GM21528 (cell line): ENCODE results near the gene DCLK3.
A peak's percentile ranks its signal among the peaks of the same experiment; 100 is the strongest.

Experiments used
- ATAC-seq: cut with Tn5 transposase; IDR thresholded peaks from one replicate; pipeline ENCODE4 v1.9.1; 2021; ENCODE audit warnings: mild to moderate bottlenecking, moderate library complexity; ENCODE audit not compliant: unreplicated experiment, low FRiP score

The DCLK3 gene

DNA sequence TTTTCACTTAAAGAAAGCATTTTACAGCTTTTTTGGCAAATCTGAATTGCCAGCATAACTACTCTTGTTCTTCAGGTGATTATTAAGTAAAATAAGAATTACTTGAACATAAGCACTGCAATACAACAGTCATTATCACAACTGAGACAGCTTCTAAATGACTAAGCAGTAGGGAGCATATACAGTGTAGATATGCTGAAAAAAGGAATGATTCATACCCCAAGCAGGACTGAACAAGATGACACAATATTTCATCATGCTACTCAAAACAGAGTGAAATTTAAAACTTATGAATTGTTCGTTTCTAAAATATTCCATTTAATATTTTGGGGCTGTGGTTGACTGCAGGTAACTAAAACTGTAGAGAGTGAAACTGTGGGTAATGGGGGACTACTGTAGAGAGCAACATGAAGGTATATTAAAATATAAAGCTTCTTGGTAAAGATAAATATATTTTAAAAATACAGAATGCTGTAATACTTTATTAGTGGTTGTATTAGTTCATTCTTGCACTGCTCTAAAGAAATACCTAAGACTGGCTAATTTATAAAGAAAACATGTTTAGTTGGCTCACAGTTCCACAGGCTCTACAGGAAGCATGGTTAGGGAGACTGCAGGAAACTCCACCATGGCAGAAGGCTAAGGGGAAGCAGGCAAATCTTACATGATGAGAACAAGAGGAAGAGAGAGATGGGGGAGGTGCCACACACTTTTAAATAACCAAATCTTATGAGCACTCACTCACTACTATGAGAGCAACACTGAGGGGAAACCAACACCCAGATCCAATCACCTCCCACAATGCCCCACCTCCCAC lies 84.8 kb downstream of the DCLK3 start:
- ATAC-seq, result peak; percentile 53

DNA sequence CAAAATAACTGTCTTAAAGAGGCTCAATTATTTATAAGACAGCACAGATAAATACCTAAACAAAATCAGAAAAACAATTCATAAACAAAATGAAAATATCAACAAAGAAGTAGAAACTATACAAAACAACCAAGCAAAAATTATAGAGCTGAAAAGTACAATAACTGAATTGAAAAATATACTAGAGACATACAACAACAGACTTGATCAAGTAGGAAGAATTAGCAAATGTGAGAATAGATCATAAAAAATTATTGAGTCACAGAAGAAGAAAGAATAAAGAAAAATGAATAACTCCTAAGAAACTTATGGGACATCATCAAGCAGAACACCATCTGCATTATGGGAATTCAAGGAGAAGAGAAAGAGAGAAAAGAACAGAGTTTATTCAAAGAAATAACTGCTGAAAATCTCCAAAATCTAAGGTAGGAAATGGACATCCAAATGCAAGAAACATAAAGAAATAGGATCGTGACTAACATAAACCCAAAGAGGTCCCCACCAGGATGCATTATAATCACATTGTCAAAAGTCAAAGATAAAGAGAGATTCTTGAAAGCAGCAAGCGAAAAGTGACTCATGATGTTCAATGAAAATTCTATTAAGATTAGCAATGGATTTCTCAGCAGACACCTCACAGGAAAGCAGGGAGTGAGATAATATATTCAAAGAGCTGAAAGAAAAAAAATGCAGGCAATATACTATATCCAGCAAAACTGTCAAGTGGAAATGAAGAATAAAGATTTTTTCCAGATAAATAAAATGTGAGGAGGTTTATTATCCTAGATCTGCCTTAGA lies 85.9 kb downstream of the DCLK3 start:
- no peak for ATAC-seq

DNA sequence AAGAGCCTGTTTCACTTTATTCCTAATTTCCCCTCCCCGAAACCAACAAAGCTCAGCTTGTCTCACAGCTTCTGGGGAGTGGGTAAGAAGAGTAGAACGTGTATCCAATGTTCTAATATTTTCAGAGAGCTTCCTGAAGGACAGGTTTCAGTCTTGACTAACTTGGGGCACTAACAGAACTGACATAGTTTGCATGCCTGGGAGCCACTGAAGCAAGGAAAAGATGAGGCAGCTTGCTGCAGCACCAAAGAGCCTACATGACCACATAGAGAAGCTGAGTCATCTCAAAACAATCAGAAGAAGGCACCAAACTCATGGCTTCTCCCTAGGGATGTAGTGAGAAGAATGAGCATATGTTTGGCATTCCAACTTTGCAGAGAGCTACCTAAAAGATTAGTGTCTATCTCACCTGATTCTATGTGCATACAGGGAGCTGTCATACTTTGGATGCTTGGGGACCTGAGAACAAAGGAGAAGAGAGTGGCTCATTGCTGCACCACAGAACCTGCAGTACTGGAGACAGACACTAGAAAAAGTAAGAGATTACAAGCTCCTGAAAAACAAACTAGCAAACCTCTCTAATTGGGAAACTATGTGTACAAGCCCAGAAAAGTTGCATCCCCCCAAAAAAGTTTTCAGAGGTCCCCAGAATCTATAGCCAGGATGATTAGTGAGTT lies 86.9 kb downstream of the DCLK3 start:
- peak; percentile 67 for ATAC-seq

DNA sequence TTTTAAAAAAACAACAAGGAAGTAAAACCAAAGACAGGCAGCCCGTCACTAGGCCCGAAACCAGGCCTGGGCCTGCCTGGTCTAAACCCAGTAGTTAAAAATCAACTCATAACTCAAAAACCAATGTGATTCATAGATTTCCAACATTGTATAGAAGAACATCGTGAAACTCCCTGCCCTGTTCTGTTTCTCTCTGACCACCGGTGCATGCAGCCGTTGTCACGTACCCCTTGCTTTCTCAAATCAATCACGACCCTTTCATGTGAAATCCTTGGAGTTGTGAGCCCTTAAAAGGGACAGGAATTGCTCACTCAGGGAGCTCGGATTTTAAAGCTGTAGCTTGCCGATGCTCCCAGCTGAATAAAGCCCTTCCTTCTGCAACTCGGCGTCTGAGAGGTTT lies 89.5 kb downstream of the DCLK3 start:
- no peak for ATAC-seq

DNA sequence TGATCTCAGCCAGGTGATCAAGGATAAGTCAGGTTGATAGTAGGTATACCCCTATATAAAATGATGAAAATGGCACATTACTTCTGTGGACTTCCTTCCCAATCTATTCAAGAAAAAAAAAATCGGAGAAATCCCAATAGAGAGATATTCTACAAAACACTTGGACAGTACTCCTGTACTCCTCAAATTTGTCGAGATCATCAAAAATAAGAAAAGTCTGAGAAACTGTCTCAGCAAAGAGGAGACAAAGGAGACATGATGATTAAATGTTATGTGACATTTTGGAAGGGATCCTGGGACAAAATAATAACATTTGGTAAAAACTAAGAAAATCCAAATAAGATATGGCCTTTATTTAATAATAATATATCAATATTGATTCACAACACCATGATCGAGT lies 94.6 kb downstream of the DCLK3 start:
- ATAC-seq, result no peak

DNA sequence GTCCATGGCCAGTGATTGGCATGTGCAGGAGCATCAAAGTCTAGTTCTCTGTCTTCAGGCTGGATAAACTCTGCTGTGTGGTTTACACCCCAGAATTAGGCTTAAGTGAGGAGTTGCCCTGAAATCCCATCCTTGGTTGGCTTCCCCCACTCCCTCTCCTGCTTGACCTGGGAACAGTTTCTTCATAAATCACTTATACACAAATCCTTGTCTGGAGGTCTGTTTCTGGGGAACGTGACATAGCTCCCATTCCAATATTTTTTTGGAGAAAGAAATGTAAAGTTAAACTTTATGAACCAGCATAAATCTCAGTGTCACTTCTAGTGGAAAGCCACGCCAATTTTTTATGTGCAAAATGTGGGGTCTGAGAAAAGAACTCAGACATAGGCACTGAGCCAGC lies 98.2 kb downstream of the DCLK3 start:
- no peak for ATAC-seq

GRCh38 chr3:36663666-36664291 lies 100.6 kb downstream of the DCLK3 start:
- ATAC-seq, result no peak

GRCh38 chr3:36662626-36663025 lies 101.7 kb downstream of the DCLK3 start:
- ATAC-seq, result no peak
